Esophagus muscularis mucosa (tissue), 4 donors: Measurements from ENCODE around the gene ITPRIPL2. TPM values are rescaled to one million over a fixed set of nuclear protein-coding genes. Genes with fewer than 3 reads are reported as not detected.
A peak's percentile ranks its signal among the peaks of the same experiment; 100 is the strongest.

ENCODE experiments used
- DNase-seq: peaks from one replicate; pipeline ENCODE4 v3.0.0-alpha.2; 2017; ENCODE audit errors: extremely low spot score
- H3K27ac ChIP-seq, 4 donors: fragments of 200-600 bp; sonication (generic); replicated peaks in 1 of 4; 1 replicate in 3 of 4; 2 replicates in 1 of 4; pipeline ENCODE4 v1.5.1; 2016 to 2019; ENCODE audit warnings: mild to moderate bottlenecking in 1 of 4
- H3K27me3 ChIP-seq, 4 donors: fragments of 200-600 bp; sonication (generic); one replicate each; pipeline versions ENCODE4 v1.5.1 to v1.6.0; 2016 to 2019
- H3K36me3 ChIP-seq, 4 donors: fragments of 200-600 bp; sonication (generic); one replicate each; pipeline ENCODE4 v1.5.1; 2016 to 2019
- H3K4me1 ChIP-seq, 4 donors: fragments of 200-600 bp; sonication (generic); one replicate each; pipeline ENCODE4 v1.5.1; 2016 to 2019
- H3K4me3 ChIP-seq, 4 donors: fragments of 200-600 bp; sonication (generic); 1 replicate in 2 of 4; 2 replicates in 2 of 4; pipeline ENCODE4 v1.5.1; 2016 to 2019; ENCODE audit warnings: mild to moderate bottlenecking in 4 of 4, moderate library complexity in 1 of 4
- H3K9me3 ChIP-seq, 4 donors: fragments of 200-600 bp; sonication (generic); 1 replicate in 3 of 4; 2 replicates in 1 of 4; pipeline ENCODE4 v1.5.1; 2016 to 2019
- CTCF ChIP-seq, 3 experiments: fragments of 200-600 bp in 2 of 3; fragments of 450-650 bp in 1 of 3; sonication (generic) in 2 of 3; IDR thresholded peaks; one replicate each; pipeline ENCODE4 v1.5.1; 2017 to 2019; ENCODE audit warnings: antibody characterized with exemption in 3 of 3, mild to moderate bottlenecking in 2 of 3, moderate library complexity in 1 of 3
- EP300 ChIP-seq: sonication (generic); formaldehyde crosslinking; IDR thresholded peaks from one replicate; pipeline ENCODE4 v1.6.1; 2017; ENCODE audit warnings: antibody characterized with exemption
- POLR2A ChIP-seq: fragments of 450-650 bp; IDR thresholded peaks from one replicate; pipeline ENCODE4 v1.6.1; 2017; ENCODE audit warnings: antibody characterized with exemption, moderate library complexity, mild to moderate bottlenecking, low read depth
- POLR2AphosphoS5 ChIP-seq, 2 donors: sonication (generic); formaldehyde crosslinking; IDR thresholded peaks; one replicate each; pipeline ENCODE4 v1.6.1; 2017; ENCODE audit warnings: antibody characterized with exemption in 2 of 2
- whole genome bisulfite sequencing: methylation state at CpG from one replicate; pipeline ENCODE4 v1.1.5; 2018; 5-methylcytosine and 5-hydroxymethylcytosine counted together
- intact Hi-C: fragments of 100-400 bp; cut with DNase I; formaldehyde crosslinking; loops from one replicate; pipeline ENCODE4 v1.15.1; 2023
- total RNA-seq, 4 donors: library from RNA; depleted of rRNA; stranded (reverse); fragments of >200 nt; gene quantifications; one replicate each; pipeline versions ENCODE4 v1.1.0 to v1.2.1, GENCODE V29; 2016

ITPRIPL2 gene
- total RNA-seq, 4 donors from 2014 or later = 56.1 to 111 (median 83.2) TPM

GRCh38 chr16:19075511-19075910, 38.3 kb upstream of the ITPRIPL2 start:
- intact Hi-C loops = no loop called here
- peak overlapping the region in 3 of 4 donors; percentile 7 to 72 (median 59) for H3K27ac ChIP-seq
- TF ChIP-seq POLR2AphosphoS5 (IDR thresholded peaks at IDR 0.05) = no peak
- no peak for TF ChIP-seq CTCF (IDR thresholded peaks at IDR 0.05)
- TF ChIP-seq POLR2A = no peak
- TF ChIP-seq EP300 = no peak
- H3K27me3 ChIP-seq = no peaks in the 10 kb centered on the region
- peaks cover 0 to 37% (median 23%) of the 10 kb centered on the region in 4 donors for H3K4me1 ChIP-seq
- peaks cover 16 to 83% (median 53%) of the 10 kb centered on the region in 4 donors for H3K36me3 ChIP-seq
- H3K4me3 ChIP-seq = no peak overlapping the region
- 90% methylated on average over 12 of the region's 12 CpGs for WGBS
- no peak for DNase-seq
- no peaks in the 10 kb centered on the region for H3K9me3 ChIP-seq

DNA sequence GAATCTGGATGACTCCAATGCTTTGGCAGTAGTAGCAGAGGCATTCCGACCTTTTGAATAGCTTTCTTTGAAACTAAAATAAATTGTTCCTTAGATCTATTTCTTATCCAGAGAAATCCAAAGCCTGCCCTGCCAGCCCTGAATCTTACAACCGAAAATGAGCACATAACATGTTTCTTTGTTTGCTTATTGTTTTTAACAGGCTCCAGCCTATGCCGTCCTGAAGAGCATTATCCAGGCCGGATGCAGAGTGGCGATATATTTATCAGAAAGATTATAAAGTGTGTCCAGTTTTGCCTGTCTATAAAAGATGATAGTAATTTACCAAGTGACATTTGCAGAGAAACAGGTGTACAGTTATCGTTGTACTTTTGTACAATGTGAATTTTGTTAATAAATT, 35.9 kb upstream of the ITPRIPL2 start:
- H3K9me3 ChIP-seq = no peaks in the 10 kb centered on the region
- 67% methylated on average over 6 of the region's 6 CpGs for WGBS
- no peaks in the 10 kb centered on the region for H3K27me3 ChIP-seq
- DNase-seq = no peak
- no peak overlapping the region for H3K27ac ChIP-seq
- no peak overlapping the region for H3K4me3 ChIP-seq
- peaks cover 14 to 82% (median 60%) of the 10 kb centered on the region in 4 donors for H3K36me3 ChIP-seq
- H3K4me1 ChIP-seq = peaks cover 0 to 37% (median 23%) of the 10 kb centered on the region in 4 donors
- TF ChIP-seq POLR2A (no peak), CTCF (IDR thresholded peaks at IDR 0.05) (no peak), POLR2AphosphoS5 (IDR thresholded peaks at IDR 0.05) (no peak), EP300 (no peak)
- intact Hi-C loops = no loop called here

- 60% methylated on average over 1 of the region's 1 CpG for WGBS
Observed at GRCh38 chr16:19083670-19084069, 30.1 kb upstream of the ITPRIPL2 start.

DNA sequence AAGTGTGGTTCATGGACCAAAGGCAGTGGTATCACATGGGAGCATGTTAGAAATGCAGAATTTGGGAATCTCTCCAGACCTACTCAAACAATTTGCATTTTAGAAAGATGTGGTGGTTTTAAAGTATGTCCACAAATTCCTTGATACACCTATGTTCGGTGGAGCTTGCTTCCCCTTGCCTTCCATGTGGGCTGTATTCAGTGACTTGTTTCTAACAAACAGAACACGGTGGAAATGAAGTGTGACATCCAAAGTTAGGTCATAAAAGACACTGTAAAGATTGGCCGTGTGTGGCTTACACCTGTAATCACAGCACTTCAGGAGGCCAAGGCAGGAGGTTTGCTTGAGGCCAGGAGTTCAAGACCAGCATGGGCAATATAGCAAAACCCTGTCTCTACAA, 29.6 kb upstream of the ITPRIPL2 start:
- DNase-seq = no peak
- Histone ChIP-seq H3K4me1 (peaks cover 8 to 26% (median 20%) of the 10 kb centered on the region in 4 donors), H3K27ac (peak overlapping the region in 2 of 4 donors; percentile 16 to 50), H3K9me3 (no peaks in the 10 kb centered on the region), H3K36me3 (peaks cover 0 to 22% (median 21%) of the 10 kb centered on the region in 4 donors), H3K27me3 (no peaks in the 10 kb centered on the region), H3K4me3 (no peak overlapping the region)
- intact Hi-C loops = no loop called here
- 88% methylated on average over 3 of the region's 3 CpGs for WGBS
- TF ChIP-seq CTCF (IDR thresholded peaks at IDR 0.05) (no peak), POLR2A (no peak), EP300 (no peak), POLR2AphosphoS5 (IDR thresholded peaks at IDR 0.05) (no peak)

More at GRCh38 chr16:19083670-19084069, 30.1 kb upstream of the ITPRIPL2 start:
- intact Hi-C loops = no loop called here
- H3K27me3 ChIP-seq = no peaks in the 10 kb centered on the region
- H3K27ac ChIP-seq = peak overlapping the region in 2 of 4 donors; percentile 16 to 50
- H3K9me3 ChIP-seq = no peaks in the 10 kb centered on the region
- DNase-seq = no peak
- H3K36me3 ChIP-seq = peaks cover 4 to 26% (median 25%) of the 10 kb centered on the region in 4 donors
- no peak overlapping the region for H3K4me3 ChIP-seq
- TF ChIP-seq CTCF (IDR thresholded peaks at IDR 0.05) (no peak), POLR2AphosphoS5 (IDR thresholded peaks at IDR 0.05) (no peak), POLR2A (no peak), EP300 (no peak)
- H3K4me1 ChIP-seq = peaks cover 8 to 26% (median 20%) of the 10 kb centered on the region in 4 donors

- peaks cover 8 to 26% (median 20%) of the 10 kb centered on the region in 4 donors for H3K4me1 ChIP-seq
- no peak for DNase-seq
- H3K9me3 ChIP-seq = no peaks in the 10 kb centered on the region
- TF ChIP-seq EP300 (no peak), POLR2AphosphoS5 (IDR thresholded peaks at IDR 0.05) (no peak), POLR2A (no peak), CTCF (IDR thresholded peaks at IDR 0.05) (no peak)
- H3K27me3 ChIP-seq = no peaks in the 10 kb centered on the region
- intact Hi-C loops = no loop called here
- peaks cover 0 to 17% (median 15%) of the 10 kb centered on the region in 4 donors for H3K36me3 ChIP-seq
- no peak overlapping the region for H3K4me3 ChIP-seq
- WGBS = 95% methylated on average over 5 of the region's 5 CpGs
- H3K27ac ChIP-seq = no peak overlapping the region
Observed at GRCh38 chr16:19084879-19085278, 28.9 kb upstream of the ITPRIPL2 start.
